ENCODE results near the gene KAT6B.

DNA sequence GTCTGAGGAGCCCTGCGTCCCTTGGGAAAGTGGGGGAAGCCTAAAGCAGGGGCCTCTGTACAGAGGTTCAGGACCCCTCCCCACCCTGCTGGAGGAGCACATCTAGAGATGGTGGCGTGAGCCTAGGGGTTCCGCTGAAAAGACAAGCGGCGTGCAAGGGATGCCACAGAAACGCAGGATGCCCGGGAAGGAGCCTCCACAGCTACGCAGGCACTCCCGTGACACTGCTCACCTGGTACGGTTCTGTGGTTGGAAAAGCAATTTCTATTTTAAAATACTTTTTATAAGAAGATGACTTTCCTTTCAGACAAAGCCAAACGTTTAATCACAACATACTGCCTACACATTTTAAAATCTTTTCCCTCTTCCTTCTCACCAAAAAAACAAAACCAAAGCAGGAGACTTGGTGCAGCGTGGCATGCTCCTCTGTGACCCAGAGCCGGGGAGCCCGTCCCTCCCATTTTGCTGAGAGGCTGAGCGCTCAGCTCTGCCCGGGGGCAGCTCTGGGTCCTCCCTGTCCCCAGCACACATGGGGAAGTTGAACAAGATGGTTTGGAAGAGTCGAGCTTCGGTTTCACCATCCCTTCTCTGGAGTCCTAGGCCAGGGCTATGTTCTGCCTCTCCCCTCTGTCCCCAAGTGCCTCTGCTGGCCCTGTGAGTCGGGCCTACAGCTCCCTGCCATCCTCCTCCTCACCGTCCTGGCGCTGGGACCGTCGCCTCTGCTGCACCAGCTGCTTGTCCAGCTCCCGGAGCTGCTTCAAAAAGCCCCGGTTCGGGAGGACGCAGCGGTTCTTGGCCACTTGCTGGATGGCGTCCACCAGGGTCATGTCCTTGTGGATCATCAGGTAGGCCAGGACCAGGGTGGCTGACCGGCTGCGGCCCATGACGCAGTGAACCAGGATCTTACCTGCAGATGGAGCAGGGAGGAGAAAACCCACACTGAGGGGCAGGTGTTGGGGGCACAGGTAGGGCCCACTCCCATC lies 211.1 kb downstream of the KAT6B start:
- TF ChIP-seq, protein P1, sequence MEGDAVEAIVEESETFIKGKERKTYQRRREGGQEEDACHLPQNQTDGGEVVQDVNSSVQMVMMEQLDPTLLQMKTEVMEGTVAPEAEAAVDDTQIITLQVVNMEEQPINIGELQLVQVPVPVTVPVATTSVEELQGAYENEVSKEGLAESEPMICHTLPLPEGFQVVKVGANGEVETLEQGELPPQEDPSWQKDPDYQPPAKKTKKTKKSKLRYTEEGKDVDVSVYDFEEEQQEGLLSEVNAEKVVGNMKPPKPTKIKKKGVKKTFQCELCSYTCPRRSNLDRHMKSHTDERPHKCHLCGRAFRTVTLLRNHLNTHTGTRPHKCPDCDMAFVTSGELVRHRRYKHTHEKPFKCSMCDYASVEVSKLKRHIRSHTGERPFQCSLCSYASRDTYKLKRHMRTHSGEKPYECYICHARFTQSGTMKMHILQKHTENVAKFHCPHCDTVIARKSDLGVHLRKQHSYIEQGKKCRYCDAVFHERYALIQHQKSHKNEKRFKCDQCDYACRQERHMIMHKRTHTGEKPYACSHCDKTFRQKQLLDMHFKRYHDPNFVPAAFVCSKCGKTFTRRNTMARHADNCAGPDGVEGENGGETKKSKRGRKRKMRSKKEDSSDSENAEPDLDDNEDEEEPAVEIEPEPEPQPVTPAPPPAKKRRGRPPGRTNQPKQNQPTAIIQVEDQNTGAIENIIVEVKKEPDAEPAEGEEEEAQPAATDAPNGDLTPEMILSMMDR (IDR thresholded peaks at IDR 0.05) = no peak
- TF ChIP-seq POLR2AphosphoS5 (IDR thresholded peaks at IDR 0.05; ENCODE audit: insufficient read depth in 1 of 2, low read depth in 1 of 2) = no peak

Data from vagina (tissue), 2 donors.